ENCODE data around the gene VIT.

VIT gene

DNA sequence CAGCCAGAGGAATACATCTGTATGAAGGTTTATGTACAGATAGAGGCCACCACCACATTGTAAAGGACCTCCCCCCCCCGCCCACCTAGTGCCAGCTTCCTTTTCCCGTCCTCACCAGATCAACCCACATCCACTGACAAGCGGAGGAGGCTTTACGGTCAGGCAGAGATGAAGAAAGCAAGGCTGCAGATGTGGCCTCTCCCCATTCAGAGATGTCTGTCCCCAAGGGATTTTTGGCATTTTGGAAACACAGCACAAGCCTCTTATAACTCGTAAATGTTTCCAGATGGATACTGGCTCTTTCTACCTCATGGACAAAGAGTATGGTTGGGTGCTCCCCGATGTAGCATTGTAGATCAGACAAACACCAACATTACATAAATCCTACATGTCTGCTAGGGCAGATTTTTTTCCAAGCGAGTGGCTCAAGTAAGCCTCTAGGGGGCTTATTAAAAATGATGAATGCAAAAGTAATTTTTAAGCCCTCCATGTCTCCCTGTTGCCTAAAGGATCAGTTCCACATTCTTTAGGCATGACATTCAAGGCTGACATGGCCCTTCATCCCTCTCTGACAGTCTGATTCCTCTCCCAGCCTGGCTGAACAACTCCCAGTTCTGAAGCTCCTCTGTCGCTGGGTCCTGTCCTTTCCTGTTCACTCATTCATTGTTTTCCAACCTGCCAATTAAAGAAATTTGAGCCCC lies 11.7 kb downstream of the VIT start:
- TF ChIP-seq, protein P1, sequence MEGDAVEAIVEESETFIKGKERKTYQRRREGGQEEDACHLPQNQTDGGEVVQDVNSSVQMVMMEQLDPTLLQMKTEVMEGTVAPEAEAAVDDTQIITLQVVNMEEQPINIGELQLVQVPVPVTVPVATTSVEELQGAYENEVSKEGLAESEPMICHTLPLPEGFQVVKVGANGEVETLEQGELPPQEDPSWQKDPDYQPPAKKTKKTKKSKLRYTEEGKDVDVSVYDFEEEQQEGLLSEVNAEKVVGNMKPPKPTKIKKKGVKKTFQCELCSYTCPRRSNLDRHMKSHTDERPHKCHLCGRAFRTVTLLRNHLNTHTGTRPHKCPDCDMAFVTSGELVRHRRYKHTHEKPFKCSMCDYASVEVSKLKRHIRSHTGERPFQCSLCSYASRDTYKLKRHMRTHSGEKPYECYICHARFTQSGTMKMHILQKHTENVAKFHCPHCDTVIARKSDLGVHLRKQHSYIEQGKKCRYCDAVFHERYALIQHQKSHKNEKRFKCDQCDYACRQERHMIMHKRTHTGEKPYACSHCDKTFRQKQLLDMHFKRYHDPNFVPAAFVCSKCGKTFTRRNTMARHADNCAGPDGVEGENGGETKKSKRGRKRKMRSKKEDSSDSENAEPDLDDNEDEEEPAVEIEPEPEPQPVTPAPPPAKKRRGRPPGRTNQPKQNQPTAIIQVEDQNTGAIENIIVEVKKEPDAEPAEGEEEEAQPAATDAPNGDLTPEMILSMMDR (IDR thresholded peaks at IDR 0.05; ENCODE audit: low read depth, low read length, missing control alignments) = no peak
- no peak for DNase-seq (ENCODE audit: low read depth)
- H3K4me3 ChIP-seq (ENCODE audit: low read depth, low read length) = no peak overlapping the region

DNA sequence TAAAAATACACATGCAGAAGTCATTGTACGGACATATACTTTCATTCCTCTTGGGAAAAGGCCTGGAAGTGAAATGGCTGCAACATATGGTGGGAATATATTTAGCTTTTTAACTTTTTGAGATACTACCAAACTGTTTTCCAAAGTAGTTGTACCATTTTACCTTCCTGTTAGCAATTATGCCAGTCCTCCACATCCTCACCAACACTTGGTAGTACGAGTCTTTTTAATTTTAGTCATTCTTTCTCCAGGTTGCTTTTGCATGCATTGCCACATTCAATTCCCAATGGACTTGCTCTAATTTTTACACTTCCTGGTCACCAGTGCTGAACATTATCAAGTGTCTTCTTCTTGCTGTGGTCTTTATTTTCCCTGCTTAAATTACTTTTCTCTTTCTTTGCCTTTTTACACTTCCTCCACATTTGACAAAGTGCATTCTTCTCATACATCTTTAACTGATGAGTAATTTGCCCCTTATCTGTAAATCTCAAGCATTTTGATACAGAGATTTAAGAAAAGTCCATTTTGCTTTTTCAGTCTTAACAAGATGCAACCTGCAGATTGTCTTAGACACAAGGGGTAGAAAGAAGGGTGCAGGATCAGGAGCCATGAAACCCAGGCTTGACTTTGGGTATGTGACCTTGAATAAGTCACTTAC lies 14.5 kb downstream of the VIT start:
- TF ChIP-seq, protein P1 (IDR thresholded peaks at IDR 0.05; ENCODE audit: low read depth, low read length, missing control alignments) = no peak
- no peak overlapping the region for H3K4me3 ChIP-seq (ENCODE audit: low read depth, low read length)
- DNase-seq (ENCODE audit: low read depth) = no peak

DNA sequence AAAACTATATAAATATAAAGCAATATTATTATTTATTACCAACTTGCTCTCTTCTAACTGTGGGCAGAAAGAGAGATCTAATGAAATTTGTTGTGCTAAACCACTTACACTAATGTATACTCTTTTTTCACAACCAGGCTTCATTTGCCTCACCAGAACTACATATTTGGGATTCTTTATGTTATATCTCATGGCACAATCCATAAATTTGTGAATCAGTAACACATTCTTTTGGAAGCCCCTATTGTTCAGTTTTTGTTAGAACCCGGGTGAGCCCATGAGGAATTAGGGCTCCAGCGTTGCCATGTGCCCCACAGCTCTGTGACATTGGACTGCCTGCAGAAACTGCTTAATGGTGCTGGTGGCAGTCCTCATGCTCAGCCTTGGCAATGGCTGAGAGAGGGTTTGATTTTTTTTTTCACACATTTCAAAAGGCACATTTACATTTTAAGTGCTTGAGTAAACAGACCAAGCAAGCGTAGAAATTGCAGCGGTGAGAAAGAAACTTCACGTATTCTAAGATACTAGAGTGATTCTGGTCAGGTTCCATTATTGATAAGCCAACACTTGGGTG lies 15.3 kb downstream of the VIT start:
- TF ChIP-seq, protein P1 (IDR thresholded peaks at IDR 0.05; ENCODE audit: low read depth, low read length, missing control alignments) = no peak
- H3K4me3 ChIP-seq (ENCODE audit: low read depth, low read length) = no peak overlapping the region
- no peak for DNase-seq (ENCODE audit: low read depth)

DNA sequence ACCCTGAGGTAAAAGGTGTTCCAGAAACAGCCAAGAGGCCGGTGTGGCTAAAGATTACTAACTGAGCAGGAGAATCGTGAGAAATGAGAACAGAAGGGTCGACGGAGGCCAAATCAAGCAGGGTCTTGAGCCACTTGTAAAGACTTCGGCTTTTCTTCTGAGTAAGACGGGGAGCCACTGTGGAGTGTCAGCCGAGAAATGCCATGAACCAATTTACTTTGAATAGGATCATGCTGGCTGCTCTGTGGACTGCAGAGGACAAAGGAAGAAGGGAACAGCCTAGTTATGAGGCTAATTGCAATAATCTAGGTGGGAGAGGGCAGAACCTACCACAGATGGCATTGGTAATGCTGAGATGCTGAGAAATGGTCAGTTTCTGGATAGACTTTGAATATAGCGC lies 16.8 kb downstream of the VIT start:
- no peak overlapping the region for H3K4me3 ChIP-seq (ENCODE audit: low read depth, low read length)
- DNase-seq (ENCODE audit: low read depth) = no peak
- TF ChIP-seq, protein P1 (IDR thresholded peaks at IDR 0.05; ENCODE audit: low read depth, low read length, missing control alignments) = no peak

DNA sequence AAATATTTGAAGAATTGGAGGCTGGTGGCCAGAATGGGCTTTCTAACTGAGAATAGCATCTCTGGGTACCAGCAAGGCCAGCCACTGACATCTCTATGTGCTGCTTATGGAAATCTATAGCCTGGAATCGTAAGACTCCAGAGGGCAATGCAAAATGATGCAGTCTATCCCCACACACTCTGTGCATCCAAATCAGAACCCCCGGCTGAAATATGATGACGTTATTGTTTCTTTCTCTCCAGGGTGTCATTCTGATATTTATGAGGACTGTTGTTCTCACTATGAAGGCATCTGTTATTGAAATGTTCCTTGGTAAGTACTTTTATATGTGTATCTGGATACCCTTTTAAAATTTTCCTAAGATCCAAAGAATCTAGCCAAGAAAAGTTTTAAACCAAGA lies 19.6 kb downstream of the VIT start:
- no peak for DNase-seq (ENCODE audit: low read depth)
- H3K4me3 ChIP-seq (ENCODE audit: low read depth, low read length) = no peak overlapping the region
- TF ChIP-seq, protein P1 (IDR thresholded peaks at IDR 0.05; ENCODE audit: low read depth, low read length, missing control alignments) = no peak

DNA sequence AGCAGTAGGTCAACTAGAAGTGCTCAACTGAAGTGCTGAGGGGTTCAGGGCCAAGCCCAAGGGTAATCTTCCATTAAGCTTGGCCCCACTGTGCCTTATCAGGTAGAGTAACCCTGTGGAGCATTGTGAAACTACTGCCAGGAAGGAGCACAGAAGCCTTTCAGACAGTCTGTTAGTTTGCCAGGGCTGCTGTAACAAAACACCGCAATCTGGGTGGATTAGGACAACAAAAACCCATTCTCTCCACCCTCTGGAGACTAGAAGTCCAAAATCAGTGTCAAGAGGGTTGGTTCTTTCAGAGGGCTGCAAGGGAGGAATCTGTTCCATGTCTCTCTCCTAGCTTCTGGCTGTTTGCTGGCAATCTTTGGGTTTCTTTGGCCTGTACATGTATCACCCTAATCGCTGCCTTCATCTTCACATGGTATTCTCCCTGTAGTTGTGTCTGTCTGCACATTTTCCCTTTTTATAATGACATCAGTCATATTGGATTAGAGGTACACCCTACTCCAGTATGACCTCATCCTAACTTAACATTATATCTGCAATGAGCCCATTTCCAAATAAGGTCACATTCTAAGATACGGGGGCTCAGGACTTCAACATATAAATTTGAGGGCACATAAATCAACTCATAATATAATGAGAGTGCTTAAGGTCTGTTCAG lies 21.2 kb downstream of the VIT start:
- DNase-seq (ENCODE audit: low read depth) = no peak
- no peak overlapping the region for H3K4me3 ChIP-seq (ENCODE audit: low read depth, low read length)
- TF ChIP-seq, protein P1 (IDR thresholded peaks at IDR 0.05; ENCODE audit: low read depth, low read length, missing control alignments) = no peak

All from GM12864 (cell line).